GM12878 (cell line): Measurements from ENCODE around the gene SLC34A1. TPM values are rescaled to one million over a fixed set of nuclear protein-coding genes. Genes with fewer than 3 reads are reported as not detected.

ENCODE experiments used
- ATAC-seq: fragments of 200-7000 bp; cut with Tn5 transposase; 3 replicates; pipeline ENCODE4 v1.9.1; 2020; ENCODE audit warnings: mild to moderate bottlenecking, moderate library complexity
- BruUV-seq: library from RNA; stranded (reverse); fragments of 400-500 nt; replicated peaks from 2 replicates; lab custom pipeline; 2021; lab: Mats Ljungman, UMichigan
- CTCF ChIA-PET: fragments of 300-600 bp; sonication (Branson Sonifier 250); formaldehyde crosslinking; extraction: SDS; loops from one replicate; lab custom pipeline; 2021; ENCODE audit warnings: inconsistent platforms; lab: Yijun Ruan, JAX
- POLR2A ChIA-PET: fragments of 350-600 bp; formaldehyde crosslinking; extraction: SDS; loops from one replicate; lab custom pipeline; 2021; ENCODE audit warnings: inconsistent platforms; lab: Charles Lee
- RAD21 ChIA-PET: fragments of 300-600 bp; sonication (Branson Sonifier 250); formaldehyde crosslinking; loops from one replicate; lab custom pipeline; 2023; ENCODE audit warnings: antibody characterized with exemption; ENCODE audit not compliant: unreplicated experiment; lab: Charles Lee
- SMC1A ChIA-PET: fragments of 300-600 bp; sonication (Branson Sonifier 250); formaldehyde crosslinking; loops from one replicate; lab custom pipeline; 2023; ENCODE audit not compliant: unreplicated experiment, uncharacterized antibody; lab: Charles Lee
- DNase-seq: peaks from one replicate; pipeline ENCODE4 v3.0.0-alpha.2; 2011; ENCODE audit warnings: low read depth, low spot score
- FAIRE-seq: peaks from 3 replicates; lab custom pipeline; 2011; peaks lifted over from hg19 to GRCh38; lab: Jason Lieb, UNC
- H2AFZ ChIP-seq: 2 replicates; pipeline ENCODE4 v1.6.0; 2011; ENCODE audit warnings: low read depth, low read length, control low read depth; ENCODE audit not compliant: control insufficient read depth
- H3K27ac ChIP-seq: 2 replicates; pipeline ENCODE4 v1.5.1; 2011; ENCODE audit warnings: control low read depth; ENCODE audit not compliant: control insufficient read depth, insufficient read depth
- H3K27me3 ChIP-seq, 2 experiments: replicated peaks in 1 of 2; 2 replicates each; pipeline versions ENCODE4 v1.6.0 to v1.6.1; 2011; ENCODE audit warnings: low read length in 1 of 2; ENCODE audit not compliant: control insufficient read depth in 2 of 2, insufficient read depth in 2 of 2
- H3K36me3 ChIP-seq, 2 experiments: 2 replicates each; pipeline ENCODE4 v1.5.1; 2011; ENCODE audit warnings: low read length in 1 of 2; ENCODE audit not compliant: control insufficient read depth in 2 of 2, insufficient read depth in 2 of 2
- H3K4me1 ChIP-seq: 2 replicates; pipeline ENCODE4 v1.6.1; 2011; ENCODE audit warnings: mild to moderate bottlenecking, low read length, moderate library complexity, mixed read lengths; ENCODE audit not compliant: control insufficient read depth, insufficient read depth
- H3K4me2 ChIP-seq: 2 replicates; pipeline ENCODE4 v1.6.0; 2011; ENCODE audit warnings: control low read depth; ENCODE audit not compliant: control insufficient read depth, insufficient read depth
- H3K4me3 ChIP-seq: fragments of 200-600 bp; sonication (generic); 2 replicates; pipeline ENCODE4 v1.5.1; 2016
- H3K79me2 ChIP-seq: 2 replicates; pipeline ENCODE4 v1.6.0; 2011; ENCODE audit warnings: low read length; ENCODE audit not compliant: control insufficient read depth, insufficient read depth
- H3K9ac ChIP-seq: 2 replicates; pipeline ENCODE4 v1.8.0; 2011; ENCODE audit warnings: low read length, control low read depth, mixed read lengths; ENCODE audit not compliant: control insufficient read depth, insufficient read depth
- H3K9me3 ChIP-seq: replicated peaks from 3 replicates; pipeline ENCODE4 v1.5.1; 2011; ENCODE audit warnings: mild to moderate bottlenecking, low read length; ENCODE audit not compliant: control insufficient read depth, insufficient read depth
- H4K20me1 ChIP-seq: 2 replicates; pipeline ENCODE4 v1.6.0; 2011; ENCODE audit not compliant: control insufficient read depth, insufficient read depth
- BMI1 ChIP-seq: fragments of 450-650 bp; IDR thresholded peaks from 2 replicates; pipeline ENCODE4 v1.6.1; 2016; ENCODE audit warnings: mild to moderate bottlenecking, moderate library complexity, borderline replicate concordance
- CREB1 ChIP-seq: IDR thresholded peaks from 2 replicates; pipeline ENCODE4 v1.6.1; 2012; ENCODE audit warnings: low read depth, mild to moderate bottlenecking, inconsistent platforms
- FOS ChIP-seq: IDR thresholded peaks from 3 replicates; pipeline ENCODE4 v1.6.1; 2011; ENCODE audit warnings: borderline replicate concordance; ENCODE audit not compliant: insufficient read length; ENCODE audit errors: extremely low read depth
- GATAD2B ChIP-seq: fragments of 450-650 bp; conservative IDR thresholded peaks from 2 replicates; pipeline ENCODE4 v1.6.1; 2017; ENCODE audit warnings: low read depth, mild to moderate bottlenecking, moderate library complexity
- HSF1 ChIP-seq: fragments of 150-350 bp; IDR thresholded peaks from 2 replicates; pipeline ENCODE4 v1.6.1; 2014; ENCODE audit warnings: mild to moderate bottlenecking, low read depth, low read length
- JUNB ChIP-seq: IDR thresholded peaks from 2 replicates; pipeline ENCODE4 v1.6.1; 2016; ENCODE audit warnings: antibody characterized with exemption, mild to moderate bottlenecking
- MTA2 ChIP-seq: fragments of 450-650 bp; IDR thresholded peaks from 2 replicates; pipeline ENCODE4 v1.6.1; 2016; ENCODE audit warnings: low read depth, mild to moderate bottlenecking, moderate library complexity
- RCOR1 ChIP-seq: conservative IDR thresholded peaks from 2 replicates; pipeline ENCODE4 v1.6.1; 2012; ENCODE audit warnings: low read depth, low read length, improper control_type of control experiment
- RELB ChIP-seq: fragments of 450-650 bp; IDR thresholded peaks from 2 replicates; pipeline ENCODE4 v1.6.1; 2017; ENCODE audit warnings: low read depth, mild to moderate bottlenecking, moderate library complexity
- SMARCA5 ChIP-seq: fragments of 450-650 bp; IDR thresholded peaks from 2 replicates; pipeline ENCODE4 v1.6.1; 2017; ENCODE audit warnings: mild to moderate bottlenecking
- SPI1 ChIP-seq: IDR thresholded peaks from 2 replicates; pipeline ENCODE4 v1.6.1; 2011; ENCODE audit warnings: low read depth, mild to moderate bottlenecking, low read length, moderate library complexity, borderline replicate concordance; ENCODE audit not compliant: insufficient read depth
- YY1 ChIP-seq: IDR thresholded peaks from 2 replicates; pipeline ENCODE4 v1.6.1; 2011; ENCODE audit warnings: low read depth, mild to moderate bottlenecking, low read length
- ZNF687 ChIP-seq: fragments of 450-650 bp; IDR thresholded peaks from 2 replicates; pipeline ENCODE4 v1.6.1; 2017; ENCODE audit warnings: mild to moderate bottlenecking, moderate library complexity
- ZZZ3 ChIP-seq: IDR thresholded peaks from 2 replicates; pipeline ENCODE4 v1.6.1; 2011; ENCODE audit warnings: low read depth; ENCODE audit not compliant: control insufficient read depth, insufficient read length
- WGBS: methylation state at CpG from one replicate; pipeline ENCODE4 v1.1.6; 2016; ENCODE audit warnings: low lambda C conversion rate; ENCODE audit not compliant: insufficient replicate concordance, insufficient coverage; ENCODE audit errors: missing lambda C conversion rate; 5-methylcytosine and 5-hydroxymethylcytosine counted together
- in situ Hi-C: fragments of 300-500 bp; cut with MboI; formaldehyde crosslinking; loops from 9 replicates; pipeline ENCODE4 v1.14.3; 2018; ENCODE audit warnings: mixed read lengths
- intact Hi-C: fragments of 100-400 bp; cut with micrococcal nuclease; formaldehyde crosslinking; loops from one replicate; pipeline ENCODE4 v1.14.2; 2022; ENCODE audit not compliant: unreplicated experiment
- polyA plus RNA-seq, 11 experiments: library from polyadenylated mRNA; depleted of rRNA in 4 of 11; unstranded in 6 of 11; stranded (reverse) in 5 of 11; fragments of >200 nt; fragmentation: Nextera tagmentation in 4 of 11; fragmentation: Illumina TruSeq in 1 of 11; extraction: Ambion mirVana in 4 of 11; extraction: Trizol in 1 of 11; gene quantifications; 1 replicate in 1 of 11; 2 replicates in 10 of 11; pipeline versions ENCODE4 v1.2.1 to v1.2.3, GENCODE V29; 2011 to 2016; ENCODE audit warnings: inconsistent platforms in 2 of 11, missing spikeins in 2 of 11, low read depth in 1 of 11
- total RNA-seq, 4 experiments: library from RNA; depleted of rRNA in 3 of 4; stranded (reverse); fragments of >200 nt in 3 of 4; fragmentation: Illumina TruSeq in 1 of 4; extraction: Trizol in 1 of 4; gene quantifications; 2 replicates each; pipeline versions ENCODE4 v1.2.1 to v1.2.3, GENCODE V29; 2013 to 2021

The SLC34A1 gene
- total and polyA plus RNA-seq, 10 of the 15 experiments (the other 5 are each of a cell fraction or from before 2014, with no cell fraction given): 0.03 to 0.14 (median 0.09) TPM; not detected in 2

GRCh38 chr5:177389241-177390169 lies 5.3 kb downstream of the SLC34A1 start:
- no TSS peak for BruUV-seq
- Histone ChIP-seq H3K36me3 (no peaks in the 10 kb centered on the region), H3K79me2 (no peaks in the 10 kb centered on the region), H3K4me3 (no peak overlapping the region), H3K9ac (peak overlapping the region; percentile 16), H3K27me3 (no peaks in the 10 kb centered on the region), H2AFZ (no peak overlapping the region; the same call in 1 of the 2 replicates), H3K4me1 (peaks cover 26% of the 10 kb centered on the region), H4K20me1 (no peaks in the 10 kb centered on the region), H3K9me3 (no peaks in the 10 kb centered on the region), H3K27ac (peak overlapping the region; percentile 67), H3K4me2 (peak overlapping the region; percentile 47)
- intact Hi-C loops: loop anchor here (1.0 to 5.0 kb wide), 5 partner anchors 25 to 203 kb away; partner anchors contain the start of gene TMED9
- DNase-seq: peak; percentile 71
- SMC1A ChIA-PET: interaction anchor here (0.6 to 5.2 kb wide), 33 partner anchors 11 to 482 kb away, joined by 3 to 97 read pairs (median 8); partner anchors contain the start of genes LMAN2, MXD3, PDLIM7 and PFN3
- peak; percentile 73 for FAIRE-seq
- RAD21 ChIA-PET: interaction anchor here (0.7 to 6.2 kb wide), 32 partner anchors 11 to 276 kb away, joined by 3 to 120 read pairs (median 10); partner anchors contain the start of genes GRK6, LMAN2, PDLIM7 and PFN3
- CTCF ChIA-PET: interaction anchor here (0.5 to 8.4 kb wide), 35 partner anchors 11 to 277 kb away, joined by 3 to 240 read pairs (median 11); partner anchors contain the start of genes B4GALT7, DOK3, F12 and GRK6
- in situ Hi-C loops: loop anchor here (25.0 kb wide), 1 partner anchor 1352 kb away; no protein-coding TSS in a partner anchor
- POLR2A ChIA-PET: interaction anchor here (0.5 to 6.0 kb wide), 21 partner anchors 11 to 1171 kb away, joined by 3 to 56 read pairs (median 9); partner anchors contain the start of genes LMAN2, PDLIM7 and RGS14
- ATAC-seq: peak; percentile 67
- 3% methylated on average over 21 of the region's 21 CpGs for WGBS
- TF ChIP-seq MTA2: 0 out of 2 replicates have a peak, but pooled peaks have one; percentile 4
- TF ChIP-seq YY1: 0 out of 2 replicates have a peak, but pooled peaks have one; percentile 26
- TF ChIP-seq FOS: no peak
- TF ChIP-seq CREB1: peak; percentile 72; the same call in 1 of the 2 replicates
- TF ChIP-seq SPI1: peak; percentile 76
- peak; percentile 42; the same call in 1 of the 2 replicates for TF ChIP-seq GATAD2B
- TF ChIP-seq HSF1: no peak
- TF ChIP-seq RCOR1: no peak
- TF ChIP-seq RELB: peak; percentile 18; the same call in 1 of the 2 replicates
- TF ChIP-seq BMI1: no peak
- peak; percentile 20; the same call in 1 of the 2 replicates for TF ChIP-seq SMARCA5
- TF ChIP-seq JUNB: peak; percentile 42; the same call in 1 of the 2 replicates
- TF ChIP-seq ZZZ3: no peak
- TF ChIP-seq ZNF687: 0 out of 2 replicates have a peak, but pooled peaks have one; percentile 44
